HG03064 (cell line): ENCODE data around the gene PPP1R7.

Experiments used
- ATAC-seq: cut with Tn5 transposase; IDR thresholded peaks from one replicate; pipeline ENCODE4 v1.9.1; 2021; ENCODE audit warnings: low read depth; ENCODE audit not compliant: unreplicated experiment

Gene PPP1R7

GRCh38 chr2:241137276-241138190, 12.7 kb upstream of the PPP1R7 start:
- no peak for ATAC-seq

DNA sequence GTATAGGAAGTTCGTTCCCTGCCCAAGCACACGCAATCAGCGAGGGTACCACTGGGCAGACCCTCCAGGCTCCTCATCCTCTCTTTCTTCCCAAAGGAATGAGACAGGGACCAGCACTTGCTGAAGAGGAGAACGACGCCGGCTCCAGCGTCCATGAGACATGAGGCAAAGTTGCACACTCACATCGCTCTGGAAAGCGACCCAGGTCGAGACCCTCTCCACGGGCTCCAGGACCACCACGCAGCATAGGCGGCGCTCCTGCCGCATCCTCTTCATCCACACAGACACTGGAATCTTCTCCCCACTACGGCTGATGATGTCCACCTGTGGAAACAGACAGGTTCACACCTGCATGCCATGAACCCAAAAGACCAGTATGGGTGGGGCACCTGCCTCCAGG, 11.8 kb upstream of the PPP1R7 start:
- ATAC-seq = no peak

DNA sequence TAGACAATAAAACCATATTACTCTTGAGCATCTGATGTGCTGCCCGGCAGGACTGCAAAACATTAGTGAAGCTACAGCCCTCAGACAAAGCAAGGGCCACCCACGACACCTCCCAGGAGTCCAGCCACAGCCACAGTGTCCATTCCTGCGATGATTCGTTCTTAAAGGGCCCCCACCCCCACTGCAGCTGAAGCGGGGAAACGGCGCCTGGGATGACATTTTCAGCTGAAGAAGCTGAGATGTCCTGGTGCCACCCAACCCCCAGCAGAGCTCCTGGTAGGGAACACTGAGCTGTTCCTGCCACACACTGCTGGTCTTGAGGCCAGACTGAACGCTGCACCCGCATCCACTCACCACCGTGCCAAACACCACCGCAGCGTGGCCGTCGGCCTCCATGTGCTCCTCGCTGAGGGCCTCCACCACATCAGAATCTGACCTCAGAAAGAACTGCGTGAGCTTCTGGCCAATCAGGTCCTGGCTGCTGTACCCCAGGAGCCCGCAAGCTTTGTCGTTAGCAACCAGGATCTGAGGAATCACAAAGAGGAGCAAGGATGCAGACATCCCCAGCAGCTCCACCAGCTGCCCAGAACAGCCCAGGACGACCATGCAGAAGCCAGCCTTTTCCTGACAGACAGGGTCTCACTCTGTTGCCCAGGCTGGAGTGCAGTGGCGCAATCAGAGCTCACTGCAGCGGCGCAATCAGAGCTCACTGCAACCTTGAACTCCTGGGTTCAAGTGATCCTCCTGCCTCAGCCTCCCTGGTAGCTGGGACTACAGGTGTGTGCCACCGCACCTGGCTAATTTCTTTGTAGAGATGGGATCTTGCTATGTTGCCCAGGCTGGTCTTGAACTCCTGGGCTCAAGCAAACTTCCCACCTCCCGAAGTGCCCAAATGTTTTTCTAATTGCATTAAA, 10.5 kb upstream of the PPP1R7 start:
- no peak for ATAC-seq

DNA sequence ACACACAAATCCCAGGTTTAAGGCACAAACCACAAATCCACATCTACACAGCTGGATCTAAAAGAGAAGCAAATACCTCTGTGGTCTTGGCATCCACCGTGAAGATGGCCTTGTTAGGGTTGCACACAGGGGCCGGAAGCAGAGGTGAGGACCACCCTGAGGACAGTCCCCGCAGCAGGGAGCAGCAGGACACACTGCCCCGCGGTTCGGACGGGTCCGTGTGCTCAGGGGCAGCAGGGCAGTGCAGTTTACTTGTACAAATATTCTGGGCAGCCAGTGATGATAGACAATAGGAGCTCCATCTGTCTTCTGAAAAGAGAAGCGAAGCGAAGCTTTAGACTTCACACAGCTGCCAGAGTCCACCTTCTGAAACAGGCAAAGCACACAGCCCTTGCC, 9.8 kb upstream of the PPP1R7 start:
- no peak for ATAC-seq

DNA sequence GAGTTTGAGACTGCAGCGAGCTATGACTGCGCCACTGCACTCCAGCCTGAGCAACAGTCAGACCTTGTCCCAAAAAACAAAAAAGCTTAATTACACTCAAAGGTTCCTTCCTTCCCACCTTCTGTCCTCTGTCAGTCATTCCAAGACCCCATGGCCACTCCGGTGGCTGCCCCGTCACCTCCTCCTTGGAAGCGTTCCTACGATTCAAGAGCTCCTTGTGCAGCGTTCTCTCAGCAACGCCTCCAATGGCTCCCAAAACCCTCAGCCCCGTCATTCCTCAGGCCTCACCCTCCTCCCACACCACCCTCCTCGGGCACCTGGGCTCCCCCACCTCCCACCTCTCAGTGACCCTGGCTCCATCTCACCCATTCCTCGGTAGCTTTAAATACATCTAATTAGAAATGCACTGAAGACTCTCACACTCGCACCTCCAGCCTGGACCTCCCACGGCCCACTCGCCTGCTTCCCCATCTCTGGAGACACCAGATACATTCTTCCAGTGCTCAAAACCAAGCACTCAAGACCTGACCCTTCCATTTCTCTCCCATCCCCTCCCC, 9.0 kb upstream of the PPP1R7 start:
- no peak for ATAC-seq

GRCh38 chr2:241142063-241142462, 8.2 kb upstream of the PPP1R7 start:
- no peak for ATAC-seq

DNA sequence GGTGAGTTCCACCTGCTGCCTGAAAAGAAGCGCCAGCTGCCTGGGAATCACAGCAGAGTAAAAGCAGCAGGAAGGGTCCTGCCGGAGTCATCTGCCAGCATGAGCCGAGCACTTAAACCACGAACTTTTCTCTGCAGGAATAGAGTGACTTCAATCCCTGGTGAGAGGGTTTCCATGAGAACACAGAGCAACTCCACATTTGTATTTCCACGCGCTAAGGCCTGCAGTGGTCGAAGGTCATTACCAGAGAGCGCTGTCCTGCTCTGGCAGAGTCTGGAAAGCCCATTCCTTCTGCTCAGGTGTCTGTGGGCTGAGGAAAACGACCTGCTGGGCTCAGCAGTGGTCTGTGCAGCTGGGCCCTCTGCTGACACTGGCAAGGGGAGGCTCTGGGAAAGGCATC, 7.7 kb upstream of the PPP1R7 start:
- ATAC-seq = no peak

GRCh38 chr2:241146286-241146685, 4.0 kb upstream of the PPP1R7 start:
- ATAC-seq = no peak

- no peak for ATAC-seq
These were observed 2.9 kb upstream of the PPP1R7 start for GRCh38 chr2:241147336-241147735.

DNA sequence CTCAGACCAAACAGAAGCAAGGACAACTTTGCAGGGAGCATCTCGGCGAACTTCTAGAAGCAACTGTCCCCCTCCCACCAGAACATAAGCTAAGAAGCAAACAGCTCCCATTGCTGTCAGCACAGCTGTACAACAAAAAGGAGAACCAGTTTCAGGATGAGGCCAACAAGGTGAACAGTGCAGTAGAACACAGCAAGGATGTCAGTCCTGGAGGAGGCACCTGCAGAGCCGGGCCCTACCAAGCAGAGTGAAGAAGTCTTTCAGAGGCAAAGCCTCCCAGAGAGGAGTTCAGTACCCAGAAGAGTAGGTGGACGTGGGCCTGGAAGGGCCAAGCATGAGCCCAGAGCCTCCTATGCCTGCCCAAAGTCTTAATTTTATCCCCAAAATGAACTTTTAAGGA, 2.0 kb upstream of the PPP1R7 start:
- no peak for ATAC-seq

DNA sequence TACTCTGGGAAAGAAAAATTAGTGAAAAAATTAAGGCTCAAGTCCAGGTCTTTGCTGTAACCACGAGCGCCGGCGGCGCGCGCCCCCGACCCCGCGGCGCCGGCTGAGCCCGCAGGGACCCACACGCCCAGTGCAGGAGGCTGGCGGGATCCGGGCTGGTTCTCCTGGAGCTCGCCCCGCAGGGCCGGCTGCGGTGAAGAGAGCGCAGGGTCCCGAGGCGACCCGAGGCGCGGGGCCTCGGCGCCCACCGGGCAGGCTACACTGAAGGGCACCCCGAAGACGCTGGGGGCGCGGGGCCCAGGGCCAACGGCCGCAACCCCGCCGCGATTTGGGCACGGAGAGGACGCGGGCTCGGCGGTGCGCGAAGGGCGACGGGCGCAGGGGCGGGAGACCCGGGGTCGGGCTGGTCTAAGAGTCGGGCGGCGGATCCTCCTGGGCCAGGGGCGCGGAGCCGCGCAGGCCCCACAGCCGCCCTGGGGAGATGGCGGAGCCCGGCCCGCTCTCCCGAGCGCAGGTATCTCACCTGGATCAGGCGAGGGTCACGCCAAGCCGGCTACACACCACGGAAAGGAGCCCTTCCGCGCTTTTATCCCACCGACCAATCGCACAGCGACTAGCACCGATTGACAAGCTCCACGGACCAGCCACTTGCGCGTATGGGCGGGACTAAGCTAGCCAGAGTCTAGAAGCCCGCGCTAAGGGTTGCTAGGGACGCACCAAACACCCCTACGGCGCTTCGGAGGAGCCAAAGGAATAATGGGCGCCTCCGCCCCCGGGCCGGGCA, 1.2 kb upstream of the PPP1R7 start, which contains the start of gene PASK:
Gene PASK (minus strand): TSS at position 582 of the 784 bp plus-strand sequence. CDS start 6,440 bp downstream, outside the sequence.
- ATAC-seq = peak; percentile 66

DNA sequence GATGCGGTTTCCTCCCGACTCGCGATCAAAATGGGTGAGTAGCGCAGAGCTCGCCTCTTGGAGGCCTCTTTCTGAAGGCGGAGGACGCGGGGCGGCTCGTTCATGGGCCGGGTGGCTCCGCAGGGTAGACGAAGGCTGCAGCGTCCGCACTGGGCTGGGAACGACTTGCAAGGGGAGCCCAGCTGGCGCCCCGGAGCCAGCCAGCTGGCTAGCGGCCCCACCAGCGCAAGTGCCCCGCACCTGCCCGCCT, 667 bp upstream of the PPP1R7 start:
- ATAC-seq = peak; percentile 11

- ATAC-seq = no peak
These were observed 628 bp downstream of the PPP1R7 start for GRCh38 chr2:241150660-241151530.

- ATAC-seq = no peak
These were observed 1.8 kb downstream of the PPP1R7 start for GRCh38 chr2:241151934-241152660.

DNA sequence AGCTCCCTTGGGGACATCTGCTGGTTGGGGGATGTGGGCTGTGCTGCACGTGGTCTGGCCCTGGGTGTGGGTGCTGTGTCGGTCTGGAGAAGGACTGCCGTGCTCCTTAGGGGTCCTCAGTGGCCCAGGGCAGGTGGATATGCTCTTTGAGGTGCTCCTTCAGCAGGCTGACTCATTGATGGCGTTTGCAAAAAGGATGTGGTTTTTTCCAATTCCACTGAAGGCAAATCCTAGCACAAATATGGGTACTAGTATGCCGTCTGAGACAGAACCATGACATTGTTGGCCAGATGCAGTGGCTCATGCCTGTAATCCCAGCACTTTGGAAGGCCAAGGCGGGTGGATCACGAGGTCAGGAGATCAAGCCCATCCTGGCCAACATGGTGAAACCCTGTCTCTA, 3.3 kb downstream of the PPP1R7 start:
- no peak for ATAC-seq

GRCh38 chr2:241154915-241155314, 4.6 kb downstream of the PPP1R7 start:
- no peak for ATAC-seq

GRCh38 chr2:241155936-241156335, 5.7 kb downstream of the PPP1R7 start:
- no peak for ATAC-seq

- no peak for ATAC-seq
These were observed 6.7 kb downstream of the PPP1R7 start for GRCh38 chr2:241156971-241157441.
